ENCODE measurements around the gene BBLN.

DNA sequence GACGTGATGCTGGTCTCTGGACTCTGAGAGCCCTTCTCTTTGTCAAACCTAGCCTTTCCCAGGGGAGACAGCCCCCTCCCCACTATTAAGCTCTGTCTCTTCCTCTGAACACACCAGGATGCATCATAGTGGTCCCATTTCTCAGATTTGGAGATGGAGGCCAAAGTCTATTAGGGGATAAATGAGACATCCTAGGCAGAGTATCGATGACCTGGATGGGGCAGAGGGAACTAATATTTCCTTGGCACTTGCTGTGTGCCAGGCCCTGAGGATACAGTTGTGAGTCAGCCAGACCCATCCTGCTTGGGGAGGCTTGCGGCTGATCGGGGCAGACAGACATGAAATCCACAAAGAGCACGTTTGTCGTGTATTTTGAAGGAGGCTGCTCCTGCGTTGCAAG, 48.3 kb downstream of the BBLN start:
- TF ChIP-seq, protein P1, sequence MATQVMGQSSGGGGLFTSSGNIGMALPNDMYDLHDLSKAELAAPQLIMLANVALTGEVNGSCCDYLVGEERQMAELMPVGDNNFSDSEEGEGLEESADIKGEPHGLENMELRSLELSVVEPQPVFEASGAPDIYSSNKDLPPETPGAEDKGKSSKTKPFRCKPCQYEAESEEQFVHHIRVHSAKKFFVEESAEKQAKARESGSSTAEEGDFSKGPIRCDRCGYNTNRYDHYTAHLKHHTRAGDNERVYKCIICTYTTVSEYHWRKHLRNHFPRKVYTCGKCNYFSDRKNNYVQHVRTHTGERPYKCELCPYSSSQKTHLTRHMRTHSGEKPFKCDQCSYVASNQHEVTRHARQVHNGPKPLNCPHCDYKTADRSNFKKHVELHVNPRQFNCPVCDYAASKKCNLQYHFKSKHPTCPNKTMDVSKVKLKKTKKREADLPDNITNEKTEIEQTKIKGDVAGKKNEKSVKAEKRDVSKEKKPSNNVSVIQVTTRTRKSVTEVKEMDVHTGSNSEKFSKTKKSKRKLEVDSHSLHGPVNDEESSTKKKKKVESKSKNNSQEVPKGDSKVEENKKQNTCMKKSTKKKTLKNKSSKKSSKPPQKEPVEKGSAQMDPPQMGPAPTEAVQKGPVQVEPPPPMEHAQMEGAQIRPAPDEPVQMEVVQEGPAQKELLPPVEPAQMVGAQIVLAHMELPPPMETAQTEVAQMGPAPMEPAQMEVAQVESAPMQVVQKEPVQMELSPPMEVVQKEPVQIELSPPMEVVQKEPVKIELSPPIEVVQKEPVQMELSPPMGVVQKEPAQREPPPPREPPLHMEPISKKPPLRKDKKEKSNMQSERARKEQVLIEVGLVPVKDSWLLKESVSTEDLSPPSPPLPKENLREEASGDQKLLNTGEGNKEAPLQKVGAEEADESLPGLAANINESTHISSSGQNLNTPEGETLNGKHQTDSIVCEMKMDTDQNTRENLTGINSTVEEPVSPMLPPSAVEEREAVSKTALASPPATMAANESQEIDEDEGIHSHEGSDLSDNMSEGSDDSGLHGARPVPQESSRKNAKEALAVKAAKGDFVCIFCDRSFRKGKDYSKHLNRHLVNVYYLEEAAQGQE (IDR thresholded peaks at IDR 0.05; ENCODE audit: insufficient read depth in 1 of 2, low read depth in 2 of 2, low read length in 2 of 2): no peak
- TF ChIP-seq POLR2AphosphoS5 (IDR thresholded peaks at IDR 0.05; ENCODE audit: low read depth, low read length) (no peak), TAF1 (IDR thresholded peaks at IDR 0.05; ENCODE audit: borderline replicate concordance, insufficient read depth, low read length) (no peak), SIN3A (IDR thresholded peaks at IDR 0.05; ENCODE audit: borderline replicate concordance, insufficient read depth, low read length) (no peak), FOXP2 (optimal IDR thresholded peaks at IDR 0.05; ENCODE audit: borderline replicate concordance, extremely low read depth, extremely low read length, insufficient read depth) (no peak)

All from PFSK-1 (cell line).